GM06990 (cell line): ENCODE measurements around the gene RABL3.

ENCODE experiments used
- DNase-seq: peaks from one replicate; pipeline ENCODE4 v3.0.0-alpha.2; 2011; ENCODE audit not compliant: insufficient read length; ENCODE audit errors: extremely low read depth
- H3K27me3 ChIP-seq: replicated peaks from 2 replicates; pipeline ENCODE4 v1.6.0; 2011; ENCODE audit warnings: low read length; ENCODE audit not compliant: control insufficient read depth, insufficient read depth
- H3K36me3 ChIP-seq: 2 replicates; pipeline ENCODE4 v1.5.1; 2011; ENCODE audit warnings: low read length; ENCODE audit not compliant: control insufficient read depth, insufficient read depth
- H3K4me3 ChIP-seq: replicated peaks from 2 replicates; pipeline ENCODE4 v1.5.1; 2011; ENCODE audit warnings: low read depth, mild to moderate bottlenecking, control low read depth, low read length
- CTCF ChIP-seq: IDR thresholded peaks from 2 replicates; pipeline ENCODE4 v1.5.1; 2011; ENCODE audit warnings: low read length, control low read depth, mild to moderate bottlenecking, inconsistent platforms; ENCODE audit not compliant: insufficient read depth, poor library complexity, severe bottlenecking

RABL3 gene

DNA sequence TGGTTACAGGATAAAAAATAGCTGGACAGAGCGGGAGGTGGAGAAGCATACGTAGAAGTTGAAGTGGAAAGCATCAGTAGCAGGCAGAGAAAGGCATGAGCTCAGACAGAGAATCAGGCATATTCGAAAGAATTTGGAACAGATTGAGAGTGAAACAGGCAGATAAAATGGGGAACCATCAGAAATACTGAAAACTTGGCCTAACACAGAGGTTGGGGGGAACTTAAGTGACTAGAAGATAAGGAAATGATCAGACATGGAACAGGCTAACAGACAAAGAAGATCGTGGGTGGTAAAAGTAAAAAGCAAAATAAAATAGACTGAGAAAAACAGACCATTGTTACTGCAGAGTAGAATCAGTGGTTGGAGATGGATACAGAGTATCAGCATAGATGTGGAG is 33.1 kb upstream of the RABL3 start:
- no peak overlapping the region for H3K4me3 ChIP-seq
- H3K27me3 ChIP-seq, result no peaks in the 10 kb centered on the region
- peaks cover 2% of the 10 kb centered on the region for H3K36me3 ChIP-seq
- no peak for TF ChIP-seq CTCF
- no peak for DNase-seq

DNA sequence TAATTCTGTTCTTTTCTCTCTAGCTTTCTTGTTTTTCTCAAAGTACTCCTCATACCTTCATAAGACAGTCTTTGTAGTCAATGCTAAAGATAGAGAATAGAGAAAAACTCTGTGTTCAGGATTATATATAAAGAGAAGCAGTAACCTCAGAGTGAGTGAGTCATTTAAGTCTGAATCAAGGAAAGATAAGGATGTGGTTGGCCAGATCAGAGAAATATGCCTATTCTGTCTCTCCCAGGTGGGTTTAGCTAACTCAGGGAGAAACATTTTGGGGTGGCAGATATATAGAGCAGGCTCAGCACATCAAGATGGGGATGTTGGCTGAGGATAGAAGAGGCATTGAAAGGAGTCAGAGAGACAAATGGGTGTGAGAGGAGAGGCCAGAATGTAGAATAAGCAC is 31.6 kb upstream of the RABL3 start:
- TF ChIP-seq CTCF, result no peak
- no peak for DNase-seq
- Histone ChIP-seq H3K4me3 (no peak overlapping the region), H3K36me3 (peaks cover 2% of the 10 kb centered on the region), H3K27me3 (no peaks in the 10 kb centered on the region)

DNA sequence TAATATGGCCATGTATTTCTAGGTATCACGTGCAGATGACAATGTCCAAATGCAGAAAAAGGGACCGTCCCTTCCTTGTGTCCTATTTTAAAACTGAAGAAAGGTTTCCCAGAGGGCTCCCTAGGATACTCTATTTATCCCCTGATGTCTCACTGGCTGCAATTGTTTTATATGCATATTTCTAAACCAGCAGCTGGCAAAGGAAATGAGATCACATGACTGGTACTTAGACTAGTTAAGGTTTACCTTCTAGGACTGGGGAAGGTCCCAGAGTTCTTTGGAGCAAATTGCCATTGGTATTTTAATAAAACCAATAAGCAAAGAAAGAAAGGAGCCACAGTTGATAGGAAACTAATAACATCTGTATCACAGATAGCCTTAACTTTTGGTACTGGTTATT is 29.8 kb upstream of the RABL3 start:
- no peak for TF ChIP-seq CTCF
- DNase-seq, result no peak
- H3K4me3 ChIP-seq, result no peak overlapping the region
- no peaks in the 10 kb centered on the region for H3K27me3 ChIP-seq
- peaks cover 2% of the 10 kb centered on the region for H3K36me3 ChIP-seq

GRCh38 chr3:120770891-120771290 is 28.6 kb upstream of the RABL3 start:
- H3K4me3 ChIP-seq, result no peak overlapping the region
- H3K27me3 ChIP-seq, result no peaks in the 10 kb centered on the region
- H3K36me3 ChIP-seq, result no peaks in the 10 kb centered on the region; the same call in none of the 2 replicates
- no peak for TF ChIP-seq CTCF
- no peak for DNase-seq

DNA sequence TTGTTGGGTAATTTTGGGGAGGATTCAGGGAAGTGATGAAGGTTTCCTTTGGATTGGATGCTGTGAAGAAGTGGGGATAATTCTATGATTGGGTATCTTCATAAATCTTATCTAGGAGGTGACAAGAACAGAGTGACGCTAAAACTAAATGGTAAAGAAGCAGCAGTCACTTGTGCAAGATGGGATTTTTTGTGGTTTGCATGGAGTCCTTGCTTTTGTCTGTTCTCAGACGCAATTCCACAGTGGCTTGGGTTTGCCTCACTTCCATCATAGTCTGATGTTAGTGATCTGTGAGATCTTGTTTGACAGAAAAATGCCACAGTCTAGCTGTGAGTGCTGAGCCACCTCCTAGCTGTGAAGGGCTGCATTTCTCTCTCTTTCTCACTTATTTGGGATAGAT is 27.1 kb upstream of the RABL3 start:
- Histone ChIP-seq H3K4me3 (no peak overlapping the region), H3K27me3 (no peaks in the 10 kb centered on the region), H3K36me3 (no peaks in the 10 kb centered on the region; the same call in none of the 2 replicates)
- no peak for DNase-seq
- no peak for TF ChIP-seq CTCF

- no peaks in the 10 kb centered on the region for H3K27me3 ChIP-seq
Measured at GRCh38 chr3:120767106-120767505, 24.8 kb upstream of the RABL3 start.

More at GRCh38 chr3:120767106-120767505, 24.8 kb upstream of the RABL3 start:
- no peak for TF ChIP-seq CTCF
- no peak overlapping the region for H3K4me3 ChIP-seq
- DNase-seq, result no peak
- H3K36me3 ChIP-seq, result no peaks in the 10 kb centered on the region; the same call in 1 of the 2 replicates
